Karpas-422 (cell line): ENCODE measurements around the gene PAMR1. TPM values are rescaled to one million over a fixed set of nuclear protein-coding genes. Genes with fewer than 3 reads are reported as not detected.

ENCODE experiments used
- DNase-seq: peaks from one replicate; pipeline ENCODE4 v3.0.0-alpha.2; 2015
- H2AFZ ChIP-seq: fragments of 200-600 bp; sonication (generic); 2 replicates; pipeline ENCODE4 v1.6.1; 2014; ENCODE audit warnings: antibody characterized with exemption, low read length, mixed read lengths
- H3K27ac ChIP-seq: fragments of 200-600 bp; sonication (generic); 2 replicates; pipeline ENCODE4 v1.5.1; 2014; ENCODE audit warnings: mild to moderate bottlenecking, low read length, moderate library complexity
- H3K27me3 ChIP-seq: fragments of 200-600 bp; sonication (generic); 2 replicates; pipeline ENCODE4 v1.6.1; 2014; ENCODE audit warnings: low read length, mixed read lengths
- H3K36me3 ChIP-seq: fragments of 200-600 bp; sonication (generic); 2 replicates; pipeline ENCODE4 v1.6.1; 2014; ENCODE audit warnings: low read length, mixed read lengths; ENCODE audit not compliant: insufficient read depth
- H3K4me1 ChIP-seq: fragments of 200-600 bp; sonication (generic); 2 replicates; pipeline ENCODE4 v1.6.1; 2014; ENCODE audit warnings: mild to moderate bottlenecking, low read length, mixed read lengths
- H3K4me2 ChIP-seq: fragments of 200-600 bp; sonication (generic); 2 replicates; pipeline ENCODE4 v1.6.1; 2014; ENCODE audit warnings: low read length, low read depth, mild to moderate bottlenecking; ENCODE audit not compliant: poor library complexity, severe bottlenecking
- H3K4me3 ChIP-seq: fragments of 200-600 bp; sonication (generic); 2 replicates; pipeline ENCODE4 v1.5.1; 2014; ENCODE audit warnings: mild to moderate bottlenecking, antibody characterized with exemption, low read length, mixed read lengths
- H3K79me2 ChIP-seq: fragments of 200-600 bp; sonication (generic); 2 replicates; pipeline ENCODE4 v1.6.1; 2014; ENCODE audit warnings: mild to moderate bottlenecking, low read length, mixed read lengths
- H3K9ac ChIP-seq: fragments of 200-600 bp; sonication (generic); 2 replicates; pipeline ENCODE4 v1.6.0; 2014; ENCODE audit warnings: low read length
- H3K9me2 ChIP-seq: fragments of 200-600 bp; sonication (generic), shearing (Covaris generic); replicated peaks from 2 replicates; pipeline ENCODE4 v1.6.0; 2014; ENCODE audit warnings: mild to moderate bottlenecking, low read length, moderate library complexity; ENCODE audit not compliant: insufficient read depth
- H3K9me3 ChIP-seq: fragments of 300-700, 200-600 bp; sonication (generic); 2 replicates; pipeline ENCODE4 v1.6.1; 2014; ENCODE audit warnings: low read length, mixed read lengths
- H4K20me1 ChIP-seq: fragments of 200-600 bp; sonication (generic); 2 replicates; pipeline ENCODE4 v1.6.1; 2014; ENCODE audit warnings: mild to moderate bottlenecking, antibody characterized with exemption, low read length, low read depth; ENCODE audit not compliant: insufficient read depth
- total RNA-seq: library from RNA; depleted of rRNA; stranded (reverse); fragments of >200 nt; shearing (Covaris generic); gene quantifications from 2 replicates; pipeline ENCODE4 v1.2.3, GENCODE V29; 2014; ENCODE audit warnings: low replicate concordance

PAMR1 gene
- total RNA-seq, 1 experiment from 2014 or later: not detected

DNA sequence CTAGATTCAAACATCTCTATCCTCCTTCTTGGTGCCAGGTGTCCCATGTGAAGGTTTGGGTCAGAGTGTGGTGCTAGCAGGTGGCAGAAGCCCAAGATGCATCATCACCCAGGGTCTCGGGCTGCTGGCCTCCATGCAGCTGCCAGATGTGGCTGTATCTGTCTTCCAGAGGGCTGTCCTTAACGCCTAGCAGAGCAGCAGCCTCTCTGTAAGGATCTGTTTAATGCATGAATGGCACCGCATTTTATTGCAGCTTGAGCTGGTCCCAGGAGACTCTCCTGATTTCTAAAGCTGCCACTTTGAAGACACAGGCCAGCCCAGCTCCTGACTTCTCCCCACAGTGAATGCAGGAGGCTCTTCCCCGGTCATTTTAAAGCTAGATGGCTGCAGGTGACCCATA lies 132.3 kb downstream of the PAMR1 start:
- Histone ChIP-seq H3K4me3 (no peak overlapping the region), H3K9ac (no peak overlapping the region), H3K9me3 (no peaks in the 10 kb centered on the region), H2AFZ (no peak overlapping the region), H3K4me2 (no peak overlapping the region), H3K4me1 (peaks cover 29% of the 10 kb centered on the region), H3K27ac (no peak overlapping the region), H3K79me2 (no peaks in the 10 kb centered on the region), H3K9me2 (no peaks in the 10 kb centered on the region), H3K27me3 (no peaks in the 10 kb centered on the region), H4K20me1 (no peaks in the 10 kb centered on the region; the same call in 1 of the 2 replicates), H3K36me3 (no peaks in the 10 kb centered on the region)
- DNase-seq: no peak

DNA sequence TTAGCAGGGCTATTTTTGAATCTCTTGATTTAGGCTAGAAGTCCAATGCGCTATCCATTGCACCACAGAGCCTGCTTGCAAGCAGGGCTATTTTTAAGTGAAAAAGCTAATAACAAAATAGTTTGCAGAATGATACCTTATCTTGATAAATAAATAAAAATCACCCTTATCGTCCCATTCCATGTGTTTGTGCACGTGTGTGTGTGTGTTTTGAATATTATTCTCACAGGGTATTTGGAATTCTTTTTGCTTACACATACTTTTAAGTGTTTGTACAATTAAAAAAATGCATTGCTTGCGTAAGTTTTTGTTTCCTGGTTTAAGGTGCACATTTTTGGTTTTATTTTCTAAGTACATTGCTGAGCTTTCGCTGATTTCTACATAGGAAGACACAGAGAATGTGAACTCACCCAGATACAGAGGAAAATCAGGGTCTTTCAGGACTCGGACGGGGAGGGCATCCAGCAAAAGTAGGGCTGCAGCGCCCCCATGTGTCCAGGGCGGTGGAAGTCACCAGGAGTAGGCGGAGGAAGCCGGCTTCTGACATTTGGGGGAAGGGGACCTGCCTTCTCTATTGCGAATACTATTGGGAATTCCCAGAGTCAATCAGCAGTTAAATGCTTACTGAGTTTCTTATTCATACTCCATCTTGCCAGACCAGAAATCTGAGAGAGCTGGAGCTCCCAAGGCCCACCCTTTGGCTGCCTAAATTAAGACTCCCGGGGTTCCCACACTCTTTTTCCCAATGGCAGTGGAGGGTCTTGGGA lies 133.3 kb downstream of the PAMR1 start:
- Histone ChIP-seq H3K4me1 (peaks cover 29% of the 10 kb centered on the region), H3K4me3 (peak overlapping the region; percentile 22; the same call in 1 of the 2 replicates), H4K20me1 (no peaks in the 10 kb centered on the region; the same call in 1 of the 2 replicates), H3K9ac (no peak overlapping the region), H3K27ac (no peak overlapping the region), H3K9me3 (no peaks in the 10 kb centered on the region), H3K27me3 (no peaks in the 10 kb centered on the region), H3K4me2 (peak overlapping the region; percentile 55), H3K9me2 (no peaks in the 10 kb centered on the region), H2AFZ (no peak overlapping the region), H3K79me2 (no peaks in the 10 kb centered on the region), H3K36me3 (no peaks in the 10 kb centered on the region)
- peak; percentile 91 for DNase-seq

DNA sequence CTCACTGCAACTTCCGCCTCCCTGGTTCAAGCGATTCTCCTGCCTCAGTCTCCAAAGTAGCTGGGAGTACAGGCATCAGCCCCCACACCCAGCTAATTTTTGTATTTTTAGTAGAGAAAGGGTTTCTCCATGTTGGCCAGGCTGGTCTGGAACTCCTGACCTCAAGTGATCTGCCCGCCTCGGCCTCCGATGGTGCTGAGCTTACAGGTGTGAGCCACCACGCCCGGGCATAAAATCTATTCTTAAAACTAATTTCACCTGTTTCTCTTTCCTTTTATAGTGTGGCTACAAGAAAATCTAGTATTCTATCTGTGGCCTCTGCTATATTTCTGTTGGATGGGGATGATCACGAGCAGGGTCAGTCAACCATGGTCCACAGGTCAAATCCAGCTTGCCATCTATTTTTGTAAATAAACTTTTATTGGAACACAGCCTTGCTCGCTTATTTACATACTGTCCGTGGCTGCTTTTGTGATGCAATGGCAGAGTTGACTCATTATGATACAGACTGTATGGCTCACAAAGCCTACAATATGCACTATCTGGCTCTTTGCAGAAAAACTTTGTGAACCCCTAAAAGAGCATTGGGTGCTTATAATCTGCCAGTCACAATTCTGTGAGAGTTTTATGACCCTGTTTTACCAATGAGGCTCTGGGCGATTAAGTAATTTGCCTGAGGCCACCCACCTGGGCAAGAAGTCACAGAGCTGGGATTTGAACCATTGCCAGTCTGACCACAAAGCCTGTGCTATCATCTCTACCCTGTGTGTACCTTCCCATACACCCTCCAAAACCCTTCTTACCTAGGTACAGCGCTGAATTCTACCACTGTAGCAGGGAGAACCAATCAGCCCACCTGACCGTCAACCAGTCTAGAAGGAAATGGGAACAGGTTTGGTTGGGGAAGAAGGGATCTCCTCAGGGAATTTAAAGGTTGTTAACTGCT lies 134.4 kb downstream of the PAMR1 start:
- Histone ChIP-seq H3K27me3 (no peaks in the 10 kb centered on the region), H3K4me3 (peak overlapping the region; percentile 22; the same call in 1 of the 2 replicates), H3K9ac (no peak overlapping the region), H3K27ac (no peak overlapping the region), H3K36me3 (no peaks in the 10 kb centered on the region), H3K4me1 (peaks cover 29% of the 10 kb centered on the region), H3K79me2 (no peaks in the 10 kb centered on the region), H3K9me3 (no peaks in the 10 kb centered on the region), H3K9me2 (no peaks in the 10 kb centered on the region), H3K4me2 (peak overlapping the region; percentile 55), H2AFZ (no peak overlapping the region), H4K20me1 (no peaks in the 10 kb centered on the region; the same call in 1 of the 2 replicates)
- peak; percentile 71 for DNase-seq

DNA sequence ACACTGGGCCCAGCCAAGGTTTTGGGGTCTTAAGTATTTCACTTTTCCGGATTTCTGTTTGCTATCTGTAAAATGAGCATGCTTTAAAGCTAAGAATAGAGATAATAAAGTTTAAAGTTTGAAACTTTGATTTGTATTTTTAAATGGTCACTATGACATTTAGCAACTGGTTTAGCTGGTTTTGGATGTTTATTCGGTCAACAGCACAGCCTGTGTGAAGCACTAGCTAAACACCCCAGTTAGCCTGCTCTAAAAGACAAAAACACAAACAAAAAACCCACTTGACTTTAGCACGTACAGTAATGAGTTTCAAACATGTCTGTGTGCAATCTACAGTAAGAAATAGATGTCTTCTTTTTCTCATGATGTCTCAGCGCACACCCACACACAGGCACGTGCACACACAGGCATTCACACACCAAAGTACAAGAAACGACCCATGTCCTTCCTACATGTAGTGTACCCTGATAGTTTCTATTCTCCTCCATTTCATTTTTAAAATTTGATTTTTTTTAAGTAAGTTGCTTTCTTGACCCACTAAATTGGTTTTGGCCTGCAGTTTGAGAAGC lies 135.4 kb downstream of the PAMR1 start:
- H3K4me3 ChIP-seq: no peak overlapping the region
- H3K36me3 ChIP-seq: no peaks in the 10 kb centered on the region
- no peaks in the 10 kb centered on the region for H3K9me3 ChIP-seq
- H2AFZ ChIP-seq: no peak overlapping the region
- no peaks in the 10 kb centered on the region for H3K9me2 ChIP-seq
- peaks cover 29% of the 10 kb centered on the region for H3K4me1 ChIP-seq
- H3K27ac ChIP-seq: no peak overlapping the region
- no peaks in the 10 kb centered on the region for H3K27me3 ChIP-seq
- H3K79me2 ChIP-seq: no peaks in the 10 kb centered on the region
- H3K4me2 ChIP-seq: no peak overlapping the region
- H4K20me1 ChIP-seq: no peaks in the 10 kb centered on the region; the same call in 1 of the 2 replicates
- H3K9ac ChIP-seq: no peak overlapping the region
- DNase-seq: no peak

GRCh38 chr11:35389112-35389511 lies 136.3 kb downstream of the PAMR1 start:
- DNase-seq: no peak
- no peak overlapping the region for H3K27ac ChIP-seq
- H2AFZ ChIP-seq: no peak overlapping the region
- H3K4me1 ChIP-seq: peaks cover 29% of the 10 kb centered on the region
- H3K4me3 ChIP-seq: no peak overlapping the region
- H3K4me2 ChIP-seq: no peak overlapping the region
- no peaks in the 10 kb centered on the region; the same call in 1 of the 2 replicates for H4K20me1 ChIP-seq
- H3K79me2 ChIP-seq: no peaks in the 10 kb centered on the region
- H3K9me2 ChIP-seq: no peaks in the 10 kb centered on the region
- H3K9me3 ChIP-seq: no peaks in the 10 kb centered on the region
- H3K36me3 ChIP-seq: no peaks in the 10 kb centered on the region
- H3K27me3 ChIP-seq: no peaks in the 10 kb centered on the region
- H3K9ac ChIP-seq: no peak overlapping the region

- H3K27me3 ChIP-seq: no peaks in the 10 kb centered on the region
- no peak overlapping the region for H3K27ac ChIP-seq
- no peak overlapping the region for H3K4me3 ChIP-seq
- no peaks in the 10 kb centered on the region for H3K79me2 ChIP-seq
- peaks cover 25% of the 10 kb centered on the region for H3K4me1 ChIP-seq
- no peak overlapping the region for H2AFZ ChIP-seq
- H3K9me3 ChIP-seq: no peaks in the 10 kb centered on the region
- DNase-seq: no peak
- no peaks in the 10 kb centered on the region; the same call in 1 of the 2 replicates for H4K20me1 ChIP-seq
- no peak overlapping the region for H3K4me2 ChIP-seq
- no peaks in the 10 kb centered on the region for H3K36me3 ChIP-seq
- no peaks in the 10 kb centered on the region for H3K9me2 ChIP-seq
- H3K9ac ChIP-seq: no peak overlapping the region
Observed at GRCh38 chr11:35388061-35388460, 137.4 kb downstream of the PAMR1 start.

GRCh38 chr11:35387111-35387982 lies 138.1 kb downstream of the PAMR1 start:
- Histone ChIP-seq H4K20me1 (no peaks in the 10 kb centered on the region; the same call in 1 of the 2 replicates), H3K4me3 (no peak overlapping the region), H3K79me2 (no peaks in the 10 kb centered on the region), H3K27ac (no peak overlapping the region), H3K9me3 (no peaks in the 10 kb centered on the region), H3K9ac (no peak overlapping the region), H3K4me1 (peaks cover 19% of the 10 kb centered on the region), H3K9me2 (no peaks in the 10 kb centered on the region), H3K4me2 (no peak overlapping the region), H2AFZ (no peak overlapping the region), H3K27me3 (no peaks in the 10 kb centered on the region), H3K36me3 (no peaks in the 10 kb centered on the region)
- no peak for DNase-seq
